Raji (cell line): ENCODE measurements around the gene MBTPS1.

Source experiments
- POLR2A ChIP-seq: IDR thresholded peaks from 2 replicates; pipeline ENCODE4 v1.6.1; 2011; ENCODE audit warnings: low read depth, low read length, control low read depth; ENCODE audit not compliant: insufficient read depth

MBTPS1 gene

DNA sequence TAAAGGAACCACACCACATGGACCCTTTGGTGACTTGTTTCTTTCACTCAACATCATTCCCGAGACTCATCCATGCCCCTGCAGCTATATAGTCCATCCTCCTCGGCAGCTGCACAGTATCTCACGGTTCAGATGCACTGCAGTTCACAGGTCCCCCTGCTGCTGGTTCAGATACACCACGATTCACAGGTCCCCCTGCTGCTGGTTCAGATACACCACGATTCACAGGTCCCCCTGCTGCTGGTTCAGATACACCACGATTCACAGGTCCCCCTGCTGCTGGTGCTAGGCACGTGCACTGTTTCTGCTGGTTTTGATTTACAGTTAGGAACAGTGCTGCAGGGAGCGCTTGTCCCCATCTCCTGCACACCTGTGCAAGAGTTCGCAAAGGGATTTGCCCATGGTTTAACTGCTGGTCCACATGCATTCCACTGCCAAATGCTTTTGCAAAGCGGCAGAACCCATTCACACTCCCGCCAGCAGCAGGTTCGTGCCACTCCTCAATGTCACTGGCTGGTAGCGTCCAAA lies 24.5 kb upstream of the MBTPS1 start:
- TF ChIP-seq POLR2A, result no peak

DNA sequence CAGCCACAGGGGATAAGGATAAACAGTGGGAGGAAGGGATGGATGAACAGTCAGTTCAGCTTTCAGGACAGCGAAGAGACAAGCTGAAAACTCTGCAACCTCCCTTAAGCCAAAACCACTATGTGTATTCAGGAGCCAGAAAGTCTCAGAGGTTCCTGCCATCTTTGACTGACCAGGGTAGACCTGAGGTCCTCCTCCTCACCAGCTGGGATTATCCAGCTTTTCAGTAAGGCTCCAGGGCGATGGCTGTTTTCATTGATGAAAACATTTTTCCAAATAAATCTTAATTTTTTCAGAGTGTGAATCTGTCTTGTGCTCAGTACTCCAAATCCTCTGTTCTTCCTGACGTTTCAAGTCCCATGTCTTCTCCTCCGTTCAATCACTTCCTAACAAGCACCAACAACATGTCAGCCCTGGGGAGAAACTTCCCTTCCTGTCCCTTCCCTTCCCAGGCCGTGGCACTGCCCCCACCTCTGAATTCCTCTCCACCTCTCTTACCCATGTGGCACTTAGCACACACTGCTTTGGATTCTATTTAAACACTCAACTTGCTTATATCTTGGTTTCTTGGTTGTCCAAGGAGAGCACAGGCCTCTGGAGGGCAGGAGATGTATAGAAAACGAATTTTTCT lies 23.0 kb upstream of the MBTPS1 start:
- TF ChIP-seq POLR2A, result no peak

DNA sequence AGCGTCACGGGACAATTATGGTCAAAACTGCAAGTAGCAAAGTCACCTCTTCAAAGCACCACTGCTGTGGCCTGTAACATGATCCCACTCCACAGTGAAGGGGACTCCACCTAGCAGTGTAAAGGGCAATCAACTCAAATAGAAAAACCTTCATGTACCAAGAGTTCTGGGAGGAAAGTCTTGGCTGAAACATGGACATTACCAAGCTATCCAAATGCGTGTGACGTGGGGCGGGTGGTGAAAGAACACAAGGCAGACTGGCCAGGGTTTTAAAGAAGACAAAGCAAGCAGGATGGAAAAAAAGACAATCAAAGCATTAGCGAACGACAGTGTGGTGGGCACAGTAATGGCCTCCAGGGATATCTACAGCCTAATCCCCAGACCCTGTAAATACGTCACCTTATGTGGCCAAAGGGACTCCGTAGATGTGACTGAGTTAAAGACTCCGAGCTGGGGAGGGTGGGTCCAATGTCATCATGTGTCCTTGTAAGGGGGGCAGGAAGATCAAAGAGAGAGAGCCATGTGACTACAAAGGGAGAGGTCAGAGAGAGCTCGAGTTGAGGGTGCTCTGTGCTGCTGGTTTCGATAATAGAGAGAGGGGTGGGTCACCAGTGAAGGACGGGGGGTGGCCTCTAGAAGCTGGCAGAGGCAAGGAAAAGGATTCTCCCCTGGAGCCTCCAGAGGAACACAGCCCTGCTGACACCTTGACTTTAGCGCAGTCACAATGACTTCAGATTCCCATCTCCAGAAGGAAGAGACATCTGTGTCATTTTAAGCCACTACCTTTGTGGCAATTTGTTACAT lies 22.3 kb upstream of the MBTPS1 start:
- TF ChIP-seq POLR2A, result no peak

DNA sequence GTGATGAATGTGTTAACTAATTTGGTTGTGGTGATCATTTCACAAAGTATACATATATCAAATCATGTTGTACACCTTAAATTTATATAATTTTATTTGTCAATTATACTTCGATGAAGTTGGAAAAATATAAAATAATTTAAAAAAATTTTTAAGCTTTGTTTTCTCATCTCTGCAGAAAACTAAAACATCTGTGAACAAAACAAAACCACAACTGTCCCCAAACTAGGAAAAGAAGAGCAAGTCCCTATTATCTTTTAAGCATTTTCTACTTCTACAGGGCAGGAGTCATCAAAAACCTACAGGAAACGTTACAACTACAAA lies 21.7 kb upstream of the MBTPS1 start:
- TF ChIP-seq POLR2A, result no peak

DNA sequence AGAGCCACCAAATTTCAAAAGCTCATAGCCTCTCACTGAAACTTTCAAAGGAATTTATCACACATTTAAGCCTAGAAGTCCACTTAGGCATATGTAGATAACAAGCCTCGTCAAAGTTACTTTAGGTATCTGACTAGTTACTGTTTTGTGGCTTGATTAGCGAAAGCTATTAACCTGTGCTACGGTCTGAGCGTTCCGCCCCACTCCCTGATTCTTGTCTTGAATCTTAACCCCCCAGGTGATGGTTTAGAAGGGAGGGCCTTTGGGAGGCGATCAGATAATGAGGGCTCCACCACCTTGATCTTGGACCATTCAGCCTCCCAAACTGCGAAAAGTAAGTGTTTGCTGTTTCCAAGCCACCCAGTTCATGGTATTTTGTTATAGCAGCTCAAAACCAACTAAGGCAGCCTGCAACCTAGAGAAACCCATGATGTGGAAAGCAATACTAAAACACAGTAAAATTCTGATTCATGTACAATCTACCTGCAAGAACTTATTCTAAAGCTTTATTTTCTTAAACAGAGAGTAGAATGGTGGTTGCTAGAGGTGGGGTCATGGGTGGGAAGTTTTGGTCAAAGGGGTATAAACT lies 21.1 kb upstream of the MBTPS1 start:
- TF ChIP-seq POLR2A, result no peak

DNA sequence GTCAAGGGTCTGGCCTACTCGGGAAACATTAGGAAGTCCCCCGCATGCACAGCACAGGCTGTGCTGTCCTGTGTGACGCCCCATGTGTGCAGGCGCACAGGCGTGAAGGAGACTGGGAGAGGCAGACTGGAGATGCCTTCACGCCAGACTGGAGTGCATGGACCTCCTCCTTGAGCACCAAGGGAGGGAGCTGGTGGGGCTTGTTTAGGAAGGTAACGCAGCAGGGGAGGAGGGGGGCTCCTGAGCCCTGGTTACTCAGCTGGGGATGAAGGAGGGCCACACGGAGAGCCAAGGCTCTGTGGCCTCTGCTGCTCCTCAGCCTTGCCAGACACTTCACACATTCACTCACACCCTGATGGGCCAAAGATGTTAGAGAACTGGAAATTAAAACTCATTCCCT lies 20.5 kb upstream of the MBTPS1 start:
- no peak for TF ChIP-seq POLR2A

DNA sequence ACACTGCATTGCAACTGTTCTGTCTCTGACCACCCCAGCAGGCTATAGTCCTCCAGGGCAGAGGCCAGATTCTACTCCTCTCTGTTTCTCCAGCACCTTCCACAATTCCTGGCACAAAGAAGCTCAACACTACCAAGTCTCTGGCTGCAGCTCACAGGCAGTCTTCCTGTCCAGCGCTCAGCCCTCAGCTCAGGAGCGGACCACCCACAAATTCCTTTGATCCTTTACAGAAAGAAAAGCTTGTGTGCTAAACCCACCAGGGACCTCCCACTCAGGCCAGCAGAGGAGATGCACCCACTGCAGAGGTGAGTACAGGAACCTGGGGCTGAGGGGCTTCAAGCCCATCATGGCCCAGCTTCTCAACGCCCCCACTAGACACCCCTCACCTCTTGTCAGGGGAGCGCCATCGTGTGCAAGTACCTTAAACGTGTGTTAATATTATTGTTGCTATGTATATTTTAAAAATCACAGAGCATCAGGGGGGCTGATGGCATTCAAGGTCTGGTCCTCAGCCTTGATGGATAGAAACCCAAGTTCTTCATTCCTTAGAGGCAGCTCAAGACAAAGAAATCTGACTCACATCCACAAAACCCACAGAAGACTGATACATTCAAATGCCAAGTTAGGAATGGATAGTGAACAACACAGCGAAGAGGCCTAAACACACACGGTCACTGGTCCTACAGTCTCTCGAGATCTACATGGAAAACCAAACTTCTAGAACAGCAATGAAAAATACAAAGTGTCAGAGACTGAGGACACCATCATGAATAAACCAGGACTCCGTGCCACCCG lies 19.8 kb upstream of the MBTPS1 start:
- no peak for TF ChIP-seq POLR2A

DNA sequence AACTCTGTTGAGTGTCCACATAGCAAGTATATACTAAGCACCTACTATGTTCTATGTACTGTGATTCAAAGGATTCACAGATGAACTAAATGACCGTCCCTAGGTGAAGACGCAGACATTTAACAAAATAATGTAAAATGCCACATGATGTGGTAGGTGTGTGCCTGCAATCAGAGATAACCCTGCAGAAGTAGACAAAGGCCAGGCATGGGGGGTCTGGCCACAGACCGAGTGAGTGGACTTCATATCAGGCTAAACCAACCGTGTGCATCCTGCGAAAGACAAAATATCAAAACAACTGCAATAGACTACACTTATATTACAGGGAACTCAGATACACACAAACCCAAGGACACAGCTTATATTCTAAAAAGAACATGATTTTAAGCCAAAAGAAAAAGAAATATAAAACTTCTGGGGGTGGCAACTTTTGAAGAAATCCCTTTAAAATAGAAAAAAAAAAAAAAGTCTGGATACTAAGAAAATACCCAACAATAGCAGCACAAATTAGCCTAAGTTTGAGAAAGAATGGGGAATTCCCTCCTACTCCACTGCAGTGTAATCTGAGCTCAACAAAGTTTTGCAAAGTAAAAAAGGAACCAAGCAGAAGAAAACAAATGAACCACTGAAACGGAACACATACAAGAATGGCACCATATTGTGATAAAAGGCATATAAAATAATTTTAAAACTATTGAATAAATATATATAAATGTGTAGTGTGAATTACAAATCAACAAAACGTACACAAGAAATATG lies 16.0 kb upstream of the MBTPS1 start:
- TF ChIP-seq POLR2A, result no peak

DNA sequence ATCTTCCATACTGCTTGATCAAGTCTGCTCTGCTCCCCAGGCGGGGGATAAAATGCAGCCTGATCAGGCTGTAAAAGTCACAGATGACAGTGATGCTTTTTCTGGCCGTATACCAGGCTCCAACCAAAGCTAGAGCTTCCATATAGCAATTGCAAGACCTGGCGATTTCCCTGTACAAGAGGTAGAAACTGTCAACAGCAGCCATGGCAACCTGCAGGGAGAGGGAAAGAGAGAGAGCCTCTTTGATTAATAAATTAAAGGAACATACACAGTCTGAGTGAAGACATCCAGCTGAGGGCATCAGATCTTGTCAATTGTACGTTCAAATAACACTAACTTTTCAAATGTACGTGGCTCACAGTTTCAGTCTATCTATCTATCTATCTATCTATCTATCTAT lies 14.4 kb upstream of the MBTPS1 start:
- no peak for TF ChIP-seq POLR2A

DNA sequence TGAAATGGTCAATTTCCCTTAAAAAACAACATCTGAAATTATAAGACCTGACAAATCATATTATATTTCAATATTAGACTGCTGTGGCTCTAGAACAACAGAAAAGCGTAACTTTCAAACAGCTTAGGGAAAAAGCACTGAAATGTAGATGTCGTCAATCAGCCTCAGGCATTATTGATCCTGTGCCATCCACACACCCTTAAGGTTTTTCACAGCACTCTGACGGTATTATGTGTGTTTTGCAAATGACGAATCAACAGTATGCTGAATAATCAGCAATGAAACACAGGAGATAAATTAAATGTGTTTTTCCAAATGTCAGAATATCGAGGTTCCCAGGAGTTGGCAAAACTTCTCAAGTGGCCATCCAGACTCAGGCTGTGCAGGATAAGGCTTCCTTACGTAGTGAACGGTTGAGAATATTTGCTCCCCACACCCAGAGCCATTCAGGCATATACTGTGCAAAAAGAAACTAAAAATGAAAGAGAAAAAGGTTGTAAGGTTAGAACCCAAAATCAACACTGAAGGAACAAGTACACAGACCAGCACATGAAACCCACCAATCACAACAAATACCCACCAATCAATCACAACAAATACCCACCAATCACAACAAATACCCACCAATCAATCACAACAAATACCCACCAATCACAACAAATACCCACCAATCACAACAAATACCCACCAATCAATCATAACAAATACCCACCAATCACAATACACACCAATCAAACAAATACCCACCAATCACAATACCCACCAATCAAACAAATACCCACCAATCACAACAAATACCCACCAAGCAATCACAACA lies 7.7 kb upstream of the MBTPS1 start:
- TF ChIP-seq POLR2A, result no peak

DNA sequence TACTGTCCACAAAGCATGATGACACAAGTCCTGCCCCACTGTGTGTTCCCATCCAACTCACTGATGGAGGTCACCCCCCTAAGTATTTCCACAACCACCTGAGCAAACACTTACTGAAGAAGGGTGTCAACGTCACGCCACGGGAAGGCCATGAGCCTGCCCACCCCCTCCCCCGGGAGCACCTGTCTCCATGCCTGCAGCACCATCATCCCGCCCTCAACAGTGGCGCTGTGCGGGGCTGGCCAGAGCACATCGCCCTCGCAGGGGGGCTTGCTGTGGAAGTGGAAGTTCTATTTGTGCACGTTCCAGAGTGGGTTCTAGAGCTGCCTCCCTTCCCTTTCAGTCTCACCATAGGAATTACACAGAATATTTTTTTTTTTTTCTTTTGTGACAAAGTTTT lies 4.3 kb upstream of the MBTPS1 start:
- no peak for TF ChIP-seq POLR2A

DNA sequence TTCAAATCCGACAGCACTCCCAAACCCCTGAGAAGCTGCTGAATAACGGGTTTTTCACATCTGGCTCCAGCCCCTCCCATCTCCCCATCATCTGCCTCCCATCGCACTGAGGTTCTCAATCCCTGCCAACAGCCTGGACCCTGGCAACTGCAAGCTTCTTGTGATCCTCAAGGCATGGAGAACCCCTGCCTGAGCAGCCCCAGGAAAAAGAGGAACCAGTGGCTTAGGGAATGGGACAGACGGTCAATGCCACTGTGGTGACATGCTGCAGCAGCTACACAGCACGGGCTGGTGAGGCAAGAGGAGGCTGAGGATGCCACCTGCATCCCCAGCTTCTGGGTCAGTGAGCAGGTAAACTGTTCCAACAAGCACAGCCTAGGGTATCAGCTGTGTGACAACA lies 3.3 kb upstream of the MBTPS1 start:
- no peak for TF ChIP-seq POLR2A

DNA sequence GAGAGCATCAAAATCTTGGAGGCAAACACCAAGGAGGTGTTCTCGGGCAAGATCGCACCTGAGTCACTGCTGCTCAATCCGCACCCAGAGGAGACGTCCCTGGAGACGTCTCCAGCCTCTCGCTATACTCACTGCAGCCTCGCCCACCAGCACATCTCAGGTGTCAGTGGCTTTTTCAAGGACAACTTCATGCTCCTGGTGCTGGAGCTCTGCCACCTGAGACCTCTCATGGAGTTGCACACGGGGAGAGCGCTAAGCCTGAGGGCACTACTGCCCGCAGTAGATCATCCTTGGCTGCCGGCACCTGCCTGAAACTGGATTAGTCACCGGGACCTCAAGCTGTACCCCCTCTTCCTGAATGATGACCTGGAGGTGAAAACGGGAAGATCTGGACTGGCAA lies 2.6 kb upstream of the MBTPS1 start:
- TF ChIP-seq POLR2A, result no peak

DNA sequence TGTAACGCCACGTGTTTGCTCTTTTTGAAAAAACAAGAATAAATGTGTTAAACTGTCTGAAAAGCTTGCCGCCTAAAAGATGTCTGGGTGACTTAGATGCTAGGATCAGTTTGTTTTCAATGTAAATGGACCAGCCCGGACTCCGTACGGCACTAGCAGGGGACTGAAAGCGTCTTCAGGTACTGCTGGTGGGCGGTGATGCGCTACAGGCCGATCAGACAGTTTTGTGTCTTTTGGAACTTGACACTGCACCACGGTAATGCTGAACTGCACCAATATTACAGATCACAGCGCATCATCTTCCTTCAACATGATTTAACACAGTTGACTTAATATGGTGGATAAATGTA lies 727 bp upstream of the MBTPS1 start:
- TF ChIP-seq POLR2A, result no peak
